ENCODE measurements around the gene TBC1D22A.

Gene TBC1D22A

GRCh38 chr22:47033648-47034000 lies 271.2 kb downstream of the TBC1D22A start:
- no peak overlapping the region for H3K4me3 ChIP-seq (replicated peaks; ENCODE audit: low read depth, low read length)
- no peak for TF ChIP-seq CTCF (IDR thresholded peaks at IDR 0.05; ENCODE audit: low read length, missing control alignments)
- DNase-seq (ENCODE audit: low read depth) = no peak

- no peak for DNase-seq (ENCODE audit: low read depth)
- TF ChIP-seq CTCF (IDR thresholded peaks at IDR 0.05; ENCODE audit: low read length, missing control alignments) = no peak
- no peak overlapping the region for H3K4me3 ChIP-seq (replicated peaks; ENCODE audit: low read depth, low read length)
Measured at GRCh38 chr22:47034076-47034808, 271.8 kb downstream of the TBC1D22A start.

- H3K4me3 ChIP-seq (replicated peaks; ENCODE audit: low read depth, low read length) = no peak overlapping the region
- no peak for TF ChIP-seq CTCF (IDR thresholded peaks at IDR 0.05; ENCODE audit: low read length, missing control alignments)
Measured at GRCh38 chr22:47034905-47035419, 272.5 kb downstream of the TBC1D22A start.

GRCh38 chr22:47035425-47035881 lies 273.0 kb downstream of the TBC1D22A start:
- DNase-seq (ENCODE audit: low read depth) = no peak
- no peak for TF ChIP-seq CTCF (IDR thresholded peaks at IDR 0.05; ENCODE audit: low read length, missing control alignments)
- no peak overlapping the region for H3K4me3 ChIP-seq (replicated peaks; ENCODE audit: low read depth, low read length)

More at GRCh38 chr22:47034905-47035419, 272.5 kb downstream of the TBC1D22A start:
- no peak for DNase-seq (ENCODE audit: low read depth)

- DNase-seq (ENCODE audit: low read depth) = no peak
- no peak for TF ChIP-seq CTCF (IDR thresholded peaks at IDR 0.05; ENCODE audit: low read length, missing control alignments)
- no peak overlapping the region for H3K4me3 ChIP-seq (replicated peaks; ENCODE audit: low read depth, low read length)
Measured at GRCh38 chr22:47036352-47036751, 273.9 kb downstream of the TBC1D22A start.

- no peak for DNase-seq (ENCODE audit: low read depth)
- TF ChIP-seq CTCF (IDR thresholded peaks at IDR 0.05; ENCODE audit: low read length, missing control alignments) = no peak
Measured at GRCh38 chr22:47036936-47037485, 274.6 kb downstream of the TBC1D22A start.

More at GRCh38 chr22:47036936-47037485, 274.6 kb downstream of the TBC1D22A start:
- H3K4me3 ChIP-seq (replicated peaks; ENCODE audit: low read depth, low read length) = no peak overlapping the region
